ENCODE measurements around the gene RGS6. TPM values are rescaled to one million over a fixed set of nuclear protein-coding genes. Genes with fewer than 3 reads are reported as not detected.

The RGS6 gene
- total RNA-seq, 1 experiment from 2014 or later = not detected

DNA sequence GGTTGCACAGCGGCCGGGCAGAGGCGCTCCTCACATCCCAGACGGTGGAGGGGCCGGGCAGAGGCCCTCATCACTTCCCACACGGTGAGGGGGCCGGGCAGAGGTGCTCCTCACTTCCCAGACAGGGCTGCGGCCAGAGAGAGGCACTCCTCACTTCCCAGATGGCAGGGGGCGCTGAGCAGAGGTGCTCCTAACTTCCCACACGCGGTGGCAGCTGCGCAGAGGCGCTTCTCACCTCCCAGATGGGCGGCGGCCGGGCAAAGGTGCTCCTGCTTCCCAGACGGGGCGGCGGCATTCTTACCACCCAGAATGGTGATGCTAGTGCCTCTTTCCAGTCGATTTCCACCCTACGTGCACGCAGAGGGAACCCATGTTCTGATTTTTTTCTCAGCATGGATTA lies 304.4 kb downstream of the RGS6 start:
- Histone ChIP-seq H3K36me3 (no peaks in the 10 kb centered on the region), H3K9me3 (replicated peaks) (no peaks in the 10 kb centered on the region), H3K4me3 (no peak overlapping the region), H3K4me1 (no peaks in the 10 kb centered on the region), H3K27me3 (no peaks in the 10 kb centered on the region), H3K27ac (no peak overlapping the region)
- no peak for DNase-seq

DNA sequence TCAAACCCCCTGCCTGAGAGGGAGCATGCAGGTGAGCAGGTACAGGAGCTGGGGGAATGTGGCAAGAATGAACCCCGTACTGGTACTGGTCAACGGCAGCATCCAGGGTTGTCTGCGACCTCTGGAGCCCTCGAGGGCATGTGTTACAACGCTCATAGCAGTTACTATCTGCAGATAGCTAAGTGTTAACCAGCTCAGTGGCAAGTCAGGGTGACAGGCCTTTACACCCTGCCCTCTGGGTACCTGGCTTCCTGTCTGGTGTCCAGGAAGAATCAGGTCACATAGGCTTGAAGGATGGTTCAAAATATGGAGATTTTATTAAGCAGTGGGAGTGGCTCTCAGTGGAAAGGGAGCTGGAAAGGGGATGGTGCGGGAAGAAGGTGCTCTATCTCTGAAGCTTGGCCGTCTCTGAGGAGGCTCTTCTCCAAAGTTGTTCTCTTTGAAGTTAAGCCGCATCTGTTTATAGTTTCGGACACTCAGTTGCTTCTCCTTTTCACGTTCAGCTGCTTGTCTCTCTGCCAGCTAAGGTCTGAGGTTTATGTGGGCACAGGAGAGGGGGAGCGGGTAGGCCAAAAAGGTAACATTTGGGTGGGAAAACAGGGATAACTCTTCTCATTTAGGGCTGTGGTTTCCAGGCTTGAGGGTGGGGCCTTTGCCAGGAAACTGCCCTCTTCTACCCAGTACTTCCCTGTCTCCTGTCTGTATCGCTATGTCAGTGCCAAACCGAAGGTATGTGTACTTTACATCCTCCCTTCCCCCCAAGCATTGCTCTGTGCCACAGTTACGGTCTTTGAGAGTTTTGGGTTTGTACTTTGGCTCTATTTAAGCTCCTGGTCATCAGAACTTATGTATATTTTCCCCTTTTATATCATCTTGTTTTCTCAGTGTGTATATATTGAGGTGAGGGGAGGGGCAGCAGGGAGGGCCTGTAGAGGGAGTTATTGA lies 305.8 kb downstream of the RGS6 start:
- DNase-seq = no peak
- H3K36me3 ChIP-seq = no peaks in the 10 kb centered on the region
- no peak overlapping the region for H3K27ac ChIP-seq
- H3K4me3 ChIP-seq = no peak overlapping the region
- H3K4me1 ChIP-seq = no peaks in the 10 kb centered on the region
- H3K9me3 ChIP-seq (replicated peaks) = no peaks in the 10 kb centered on the region
- no peaks in the 10 kb centered on the region for H3K27me3 ChIP-seq

DNA sequence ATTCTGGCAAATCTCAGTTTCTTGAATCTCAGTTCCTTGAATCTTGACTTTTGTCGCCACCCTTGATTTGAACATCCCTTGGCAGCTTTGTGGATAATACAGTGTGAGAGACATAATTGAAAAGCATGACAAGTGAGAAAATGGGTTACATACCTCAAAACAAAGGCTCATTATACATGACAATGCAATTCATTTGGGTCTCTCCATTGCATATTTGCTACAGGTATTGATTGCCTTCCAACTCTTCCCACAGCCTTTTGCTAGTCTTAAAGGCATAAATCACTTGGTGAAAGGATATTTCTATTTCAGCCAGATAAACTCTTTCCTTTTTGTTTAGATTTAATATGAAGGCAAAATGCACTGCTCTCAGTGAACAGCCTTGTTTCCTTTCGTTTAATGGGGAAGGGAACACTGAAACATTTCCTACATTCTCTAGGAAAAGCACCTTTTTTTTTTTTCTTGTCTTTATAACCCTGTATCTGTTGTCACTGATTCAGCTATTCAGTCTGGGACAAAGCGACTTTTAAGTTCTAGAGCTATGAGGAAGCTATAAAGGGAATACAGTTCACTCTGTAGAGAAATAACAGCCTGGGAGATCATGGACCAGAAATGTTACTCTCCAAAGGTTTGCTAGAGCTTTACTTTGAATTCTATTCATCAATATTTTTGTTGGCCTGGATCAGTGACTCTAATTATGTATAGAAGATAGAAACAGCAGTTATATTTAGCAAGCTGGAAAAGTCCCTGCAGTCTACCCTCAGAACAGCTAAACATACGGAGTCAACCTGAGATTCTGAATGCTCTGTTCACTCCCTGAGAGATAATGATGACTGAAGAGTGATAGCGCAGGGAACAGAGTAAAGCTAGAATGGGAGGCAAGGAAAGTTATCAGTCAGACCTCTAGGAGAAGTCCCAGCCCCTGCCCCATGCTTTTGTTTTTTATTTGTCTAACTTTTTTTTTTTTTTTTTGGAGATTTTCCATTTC lies 311.4 kb downstream of the RGS6 start:
- Histone ChIP-seq H3K36me3 (no peaks in the 10 kb centered on the region), H3K9me3 (replicated peaks) (no peaks in the 10 kb centered on the region), H3K4me1 (no peaks in the 10 kb centered on the region), H3K4me3 (no peak overlapping the region), H3K27ac (no peak overlapping the region), H3K27me3 (no peaks in the 10 kb centered on the region)
- DNase-seq = no peak

DNA sequence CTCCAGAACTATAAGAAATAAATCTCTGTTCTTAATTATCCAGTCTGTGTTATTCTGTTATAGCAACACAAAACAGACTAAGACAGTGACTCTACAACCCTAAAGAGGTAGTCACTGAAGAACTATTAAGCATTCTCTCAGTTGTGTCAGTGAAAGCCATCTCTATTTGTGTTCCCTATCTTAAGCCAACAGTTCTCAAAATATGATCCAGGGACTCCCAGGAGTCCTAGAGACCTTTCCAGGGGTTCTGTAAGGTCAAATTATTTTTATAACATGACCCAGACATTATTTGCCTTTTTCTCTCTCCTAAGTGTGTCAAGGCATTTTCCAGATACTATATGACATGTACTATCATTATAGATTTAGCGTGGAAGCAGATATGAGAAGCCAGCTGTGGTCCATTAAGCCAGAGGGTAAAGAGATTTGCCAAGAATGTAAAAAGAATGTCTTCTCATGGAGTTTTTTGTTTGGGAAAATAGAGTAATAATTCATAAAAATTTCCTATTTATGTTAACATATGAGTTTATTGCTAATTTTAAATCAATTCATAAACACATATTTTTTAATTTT lies 315.8 kb downstream of the RGS6 start:
- H3K4me3 ChIP-seq = no peak overlapping the region
- H3K27ac ChIP-seq = no peak overlapping the region
- no peaks in the 10 kb centered on the region for H3K27me3 ChIP-seq
- H3K36me3 ChIP-seq = no peaks in the 10 kb centered on the region
- no peak for DNase-seq
- H3K9me3 ChIP-seq (replicated peaks) = no peaks in the 10 kb centered on the region
- H3K4me1 ChIP-seq = no peaks in the 10 kb centered on the region

DNA sequence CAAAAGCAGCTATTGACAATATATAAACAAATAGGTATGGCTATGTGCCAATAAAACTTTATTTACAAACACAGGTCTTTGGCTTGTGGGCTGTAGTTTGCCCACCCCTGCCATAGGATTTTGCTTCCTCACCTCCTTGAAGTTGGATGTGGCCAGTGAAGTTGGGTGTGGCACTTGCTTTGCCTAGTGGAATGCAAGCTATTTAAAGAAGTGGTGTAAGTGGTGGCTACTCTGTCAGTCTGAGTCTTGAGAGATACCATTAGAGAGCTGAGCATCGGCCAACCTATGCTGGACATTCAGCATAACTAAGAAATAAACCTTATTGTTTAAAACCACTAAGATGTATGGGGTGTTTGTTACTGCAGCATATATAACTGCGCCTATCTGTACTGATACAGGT lies 321.3 kb downstream of the RGS6 start:
- H3K4me3 ChIP-seq = no peak overlapping the region
- H3K27ac ChIP-seq = no peak overlapping the region
- no peaks in the 10 kb centered on the region for H3K36me3 ChIP-seq
- no peaks in the 10 kb centered on the region for H3K9me3 ChIP-seq (replicated peaks)
- no peaks in the 10 kb centered on the region for H3K27me3 ChIP-seq
- no peak for DNase-seq
- H3K4me1 ChIP-seq = no peaks in the 10 kb centered on the region

DNA sequence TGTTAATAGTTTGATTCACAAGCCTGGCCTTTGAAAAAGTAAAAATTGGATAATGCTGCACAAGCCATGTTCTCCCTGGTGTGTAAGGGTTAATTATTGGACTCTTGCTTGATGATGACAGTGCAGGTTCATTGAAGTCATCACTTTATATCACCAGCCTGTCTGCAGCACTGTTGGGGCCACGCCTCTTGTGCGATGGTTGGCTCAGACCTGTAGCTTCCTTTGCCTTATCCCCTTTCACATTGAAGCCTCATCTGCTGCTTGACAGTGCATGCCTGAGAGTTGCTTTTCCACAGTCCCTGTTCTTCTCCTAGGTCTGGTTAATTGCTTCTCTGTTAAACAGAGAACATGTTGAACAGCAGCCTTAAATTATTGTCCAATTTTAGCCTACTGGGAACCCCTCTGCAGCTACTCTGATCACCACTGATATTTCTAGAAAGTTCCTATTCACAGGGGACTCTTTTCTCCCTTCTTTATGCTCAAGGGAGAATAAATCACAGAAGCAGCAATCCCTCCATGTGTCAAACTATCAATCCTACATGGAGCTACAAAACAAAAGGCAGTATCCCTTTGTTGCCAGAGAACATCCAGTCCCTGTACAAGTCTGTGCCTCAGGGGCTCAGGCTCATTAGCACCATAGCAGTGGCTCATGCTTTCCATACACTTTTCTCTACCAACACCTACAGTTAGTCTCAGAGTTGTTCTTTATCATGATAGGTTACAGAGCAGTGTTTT lies 322.1 kb downstream of the RGS6 start:
- Histone ChIP-seq H3K27ac (no peak overlapping the region), H3K9me3 (replicated peaks) (no peaks in the 10 kb centered on the region), H3K4me3 (no peak overlapping the region), H3K27me3 (no peaks in the 10 kb centered on the region), H3K4me1 (no peaks in the 10 kb centered on the region), H3K36me3 (no peaks in the 10 kb centered on the region)
- no peak for DNase-seq

DNA sequence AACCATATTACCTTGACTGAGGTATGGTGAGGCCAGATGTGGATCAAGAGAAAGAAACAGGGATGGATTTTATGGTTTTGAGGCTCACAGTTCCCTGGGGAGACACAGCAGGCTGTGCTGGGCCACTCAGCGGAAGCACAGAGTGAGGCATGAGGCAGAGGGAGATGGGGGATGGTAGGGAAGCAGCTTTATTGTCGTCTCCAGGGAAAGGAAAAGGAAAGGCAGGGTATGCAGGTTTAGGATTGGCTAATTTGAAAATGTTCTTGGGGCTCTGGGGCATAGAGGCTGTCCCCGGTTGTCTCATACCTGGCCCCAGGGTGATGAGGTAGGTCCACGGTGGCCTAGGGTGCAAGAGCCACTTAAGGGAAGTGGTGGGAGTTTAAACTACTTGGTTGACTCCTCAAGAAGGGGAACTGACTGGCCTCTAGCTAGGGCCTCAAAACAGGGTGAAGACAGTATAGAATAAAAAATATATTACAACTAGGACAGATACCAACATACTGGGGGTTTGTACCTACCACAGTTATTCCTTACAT lies 322.8 kb downstream of the RGS6 start:
- no peak overlapping the region for H3K27ac ChIP-seq
- no peak for DNase-seq
- no peak overlapping the region for H3K4me3 ChIP-seq

DNA sequence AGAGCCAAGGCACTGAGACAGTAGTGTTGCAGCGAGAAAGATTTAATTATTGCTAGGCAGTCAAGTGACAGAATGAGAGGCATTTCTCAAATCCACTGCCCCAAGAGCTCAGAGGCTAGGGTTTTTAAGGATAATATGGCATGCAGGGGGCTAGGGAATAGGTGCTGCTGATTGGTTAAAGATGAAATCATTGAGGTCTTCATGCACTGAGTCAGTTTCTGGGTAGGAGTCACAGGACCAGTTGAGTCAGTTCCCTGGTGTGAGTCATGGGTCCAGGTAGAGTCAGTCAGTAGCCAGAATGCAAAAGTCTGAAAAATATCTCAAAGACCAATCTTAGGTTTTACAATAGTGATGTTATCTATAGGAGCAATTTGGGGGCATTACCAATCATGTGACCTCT lies 323.8 kb downstream of the RGS6 start:
- H3K27me3 ChIP-seq = no peaks in the 10 kb centered on the region
- no peak overlapping the region for H3K27ac ChIP-seq
- H3K36me3 ChIP-seq = no peaks in the 10 kb centered on the region
- DNase-seq = no peak
- H3K4me1 ChIP-seq = no peaks in the 10 kb centered on the region
- H3K4me3 ChIP-seq = no peak overlapping the region
- H3K9me3 ChIP-seq (replicated peaks) = no peaks in the 10 kb centered on the region

More for the DNA sequence above, 322.8 kb downstream of the RGS6 start:
- H3K27me3 ChIP-seq = no peaks in the 10 kb centered on the region
- no peaks in the 10 kb centered on the region for H3K4me1 ChIP-seq
- H3K36me3 ChIP-seq = no peaks in the 10 kb centered on the region
- no peaks in the 10 kb centered on the region for H3K9me3 ChIP-seq (replicated peaks)

DNA sequence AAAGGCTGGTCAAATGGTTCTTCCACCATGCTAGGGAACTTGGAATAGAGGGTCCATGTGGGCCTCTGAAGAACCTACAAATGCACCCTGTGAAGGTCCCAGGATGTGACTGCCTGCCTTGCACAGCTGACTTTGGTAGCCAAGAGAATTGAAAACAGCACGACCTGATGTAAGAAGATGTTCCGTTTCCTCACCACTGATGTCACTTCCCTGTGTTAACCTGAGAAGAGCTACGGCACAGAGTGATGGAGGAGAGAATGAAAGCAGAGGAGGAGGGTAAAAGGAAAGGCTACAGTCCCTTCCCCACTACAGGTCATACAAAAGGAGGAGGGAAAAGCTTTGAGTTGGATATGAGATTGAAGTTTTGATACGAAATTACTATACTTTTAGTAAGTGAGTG lies 328.8 kb downstream of the RGS6 start:
- Histone ChIP-seq H3K36me3 (no peaks in the 10 kb centered on the region), H3K27me3 (no peaks in the 10 kb centered on the region), H3K4me3 (no peak overlapping the region), H3K27ac (no peak overlapping the region), H3K9me3 (replicated peaks) (no peaks in the 10 kb centered on the region), H3K4me1 (no peaks in the 10 kb centered on the region)
- DNase-seq = no peak

DNA sequence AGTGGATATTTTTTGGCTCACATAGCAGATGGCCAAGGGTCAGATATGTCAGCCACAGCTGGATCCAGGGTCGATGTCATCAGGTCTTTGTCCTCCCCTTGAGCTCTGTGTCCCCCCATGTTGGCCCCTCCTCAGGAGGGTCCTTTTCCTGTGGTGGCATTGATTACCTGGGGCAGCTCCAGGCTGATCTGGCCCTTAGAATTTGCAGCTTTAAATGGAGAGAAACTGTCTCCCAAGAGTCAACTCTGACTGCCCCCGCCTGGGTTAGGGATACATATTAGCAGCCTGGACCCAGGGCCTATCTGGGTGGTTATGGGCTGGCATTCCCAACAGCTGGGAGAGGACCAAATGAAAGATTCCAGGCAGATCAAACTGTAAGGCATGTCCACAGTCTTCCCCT lies 330.5 kb downstream of the RGS6 start:
- no peaks in the 10 kb centered on the region for H3K36me3 ChIP-seq
- no peak overlapping the region for H3K4me3 ChIP-seq
- no peaks in the 10 kb centered on the region for H3K4me1 ChIP-seq
- H3K9me3 ChIP-seq (replicated peaks) = no peaks in the 10 kb centered on the region
- no peak overlapping the region for H3K27ac ChIP-seq
- H3K27me3 ChIP-seq = no peaks in the 10 kb centered on the region
- DNase-seq = no peak

DNA sequence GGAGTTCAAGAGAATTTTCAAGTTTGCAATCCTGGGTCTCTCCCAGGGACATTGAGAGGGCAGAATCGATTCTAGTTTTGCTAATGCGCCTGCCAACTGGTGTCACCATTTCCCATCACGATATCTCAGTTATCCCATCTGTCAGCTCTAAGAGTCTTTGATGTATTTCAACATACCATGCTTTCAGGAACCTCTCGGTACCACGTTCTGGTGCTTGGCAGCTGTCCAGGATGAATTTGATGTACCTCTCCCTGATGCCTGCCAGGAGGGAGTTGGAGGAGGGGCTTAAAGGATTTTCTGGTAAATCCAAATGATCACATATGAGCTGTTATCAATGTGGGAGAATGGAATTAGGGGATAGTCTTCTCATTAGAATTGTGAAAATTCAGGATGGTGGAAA lies 332.5 kb downstream of the RGS6 start:
- no peak overlapping the region for H3K27ac ChIP-seq
- DNase-seq = no peak

DNA sequence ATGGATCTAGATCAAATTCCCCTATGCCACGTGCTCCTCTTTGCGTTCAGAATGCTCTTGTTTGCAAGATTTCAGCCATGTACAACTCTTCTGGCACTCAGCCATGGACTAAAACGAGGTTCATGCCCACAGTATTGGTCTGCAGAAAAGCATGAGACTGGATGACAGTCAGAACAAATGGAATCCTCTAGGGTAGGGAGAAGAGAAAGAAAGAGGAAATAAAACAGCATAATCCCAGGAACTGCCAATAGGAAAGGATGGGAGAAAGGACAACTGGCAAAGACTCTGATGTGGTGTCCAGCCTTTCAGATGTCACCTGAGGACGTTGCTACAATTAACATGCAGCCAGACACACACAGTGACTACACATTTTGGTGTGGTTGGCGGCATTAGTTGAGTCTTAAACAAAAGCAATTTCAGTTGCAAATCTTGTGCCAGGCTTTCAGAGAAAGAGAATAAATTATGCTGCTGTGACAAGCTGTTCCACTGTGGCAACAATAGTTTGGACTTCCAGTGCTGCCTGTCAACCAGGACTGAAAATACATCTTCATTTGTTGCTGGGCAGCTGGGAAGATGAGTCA lies 338.0 kb downstream of the RGS6 start:
- H3K4me1 ChIP-seq = no peaks in the 10 kb centered on the region
- no peak overlapping the region for H3K4me3 ChIP-seq
- no peaks in the 10 kb centered on the region for H3K36me3 ChIP-seq
- no peak overlapping the region for H3K27ac ChIP-seq
- no peaks in the 10 kb centered on the region for H3K27me3 ChIP-seq
- H3K9me3 ChIP-seq (replicated peaks) = no peaks in the 10 kb centered on the region
- no peak for DNase-seq

More for the DNA sequence above, 332.5 kb downstream of the RGS6 start:
- no peaks in the 10 kb centered on the region for H3K36me3 ChIP-seq
- H3K4me1 ChIP-seq = no peaks in the 10 kb centered on the region
- no peak overlapping the region for H3K4me3 ChIP-seq
- no peaks in the 10 kb centered on the region for H3K27me3 ChIP-seq
- H3K9me3 ChIP-seq (replicated peaks) = no peaks in the 10 kb centered on the region

DNA sequence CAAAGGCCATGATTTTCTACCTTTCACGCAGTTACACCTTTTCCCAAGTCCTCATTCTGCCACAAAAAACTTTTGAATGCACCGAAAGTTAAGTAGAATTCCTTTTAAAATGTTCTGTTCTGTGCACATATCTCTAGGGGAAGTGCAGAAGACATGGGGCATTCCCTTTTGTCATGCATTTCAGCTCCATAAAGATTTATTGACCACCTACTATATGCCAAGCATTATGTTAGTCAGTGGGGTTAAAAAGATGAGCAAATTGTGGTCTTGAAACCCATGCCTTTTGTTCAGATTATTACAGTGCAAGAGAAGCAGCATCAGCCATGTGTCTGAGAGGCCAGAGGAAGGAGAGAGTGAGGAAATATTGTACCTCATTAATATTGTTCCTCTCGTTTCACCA lies 338.5 kb downstream of the RGS6 start:
- no peak for DNase-seq
- H3K4me1 ChIP-seq = no peaks in the 10 kb centered on the region
- H3K9me3 ChIP-seq (replicated peaks) = no peaks in the 10 kb centered on the region
- H3K36me3 ChIP-seq = no peaks in the 10 kb centered on the region
- no peak overlapping the region for H3K4me3 ChIP-seq
- H3K27ac ChIP-seq = no peak overlapping the region
- no peaks in the 10 kb centered on the region for H3K27me3 ChIP-seq

DNA sequence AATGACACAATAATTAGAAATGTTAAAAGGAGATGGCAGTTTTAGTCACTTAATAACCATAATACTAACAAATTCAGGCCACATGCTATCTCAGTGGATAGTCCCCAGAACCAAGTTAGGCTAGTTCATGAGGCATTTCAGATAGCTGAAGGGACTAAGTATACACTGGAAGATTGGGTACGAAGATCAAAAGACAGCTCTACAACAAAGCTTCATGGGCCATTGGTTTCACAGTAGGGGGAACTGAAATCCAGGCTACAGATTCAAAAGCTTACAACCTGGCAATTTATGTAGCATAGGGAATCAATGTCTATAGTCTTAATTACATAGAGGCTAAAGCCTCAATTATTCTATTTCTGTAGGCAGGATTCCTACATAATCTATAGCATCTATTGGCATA lies 343.0 kb downstream of the RGS6 start:
- no peak for DNase-seq
- Histone ChIP-seq H3K36me3 (no peaks in the 10 kb centered on the region), H3K4me1 (no peaks in the 10 kb centered on the region), H3K27ac (no peak overlapping the region), H3K27me3 (no peaks in the 10 kb centered on the region), H3K4me3 (no peak overlapping the region), H3K9me3 (replicated peaks) (no peaks in the 10 kb centered on the region)
